GM19193 (cell line): ENCODE measurements around the gene SYCE1L.

Source experiments
- POLR2A ChIP-seq: IDR thresholded peaks from 4 replicates; pipeline ENCODE4 v1.6.1; 2011; ENCODE audit not compliant: insufficient read depth, insufficient read length; ENCODE audit errors: extremely low read depth

The SYCE1L gene

GRCh38 chr16:77194295-77195231, 4.6 kb upstream of the SYCE1L start:
- no peak for TF ChIP-seq POLR2A

- peak; percentile 28 for TF ChIP-seq POLR2A
Observed at GRCh38 chr16:77195411-77195810, 3.8 kb upstream of the SYCE1L start.

- TF ChIP-seq POLR2A, result no peak
Observed at GRCh38 chr16:77197747-77198146, 1.5 kb upstream of the SYCE1L start.

- no peak for TF ChIP-seq POLR2A
Observed at GRCh38 chr16:77206533-77206932, 7.3 kb downstream of the SYCE1L start.

GRCh38 chr16:77207030-77207429, 7.8 kb downstream of the SYCE1L start:
- TF ChIP-seq POLR2A, result no peak

GRCh38 chr16:77208382-77208781, 9.2 kb downstream of the SYCE1L start:
- TF ChIP-seq POLR2A, result no peak

- no peak for TF ChIP-seq POLR2A
Observed at GRCh38 chr16:77211880-77212740, 12.9 kb downstream of the SYCE1L start.

GRCh38 chr16:77212741-77213541, 13.7 kb downstream of the SYCE1L start:
- TF ChIP-seq POLR2A, result no peak

- TF ChIP-seq POLR2A, result no peak
Observed at GRCh38 chr16:77213542-77214106, 14.4 kb downstream of the SYCE1L start.

GRCh38 chr16:77214411-77215138, 15.4 kb downstream of the SYCE1L start:
- TF ChIP-seq POLR2A, result no peak

GRCh38 chr16:77219437-77219836, 20.2 kb downstream of the SYCE1L start:
- TF ChIP-seq POLR2A, result no peak

- TF ChIP-seq POLR2A, result no peak
Observed at GRCh38 chr16:77220427-77220826, 21.2 kb downstream of the SYCE1L start.

GRCh38 chr16:77221482-77221881, 22.3 kb downstream of the SYCE1L start:
- no peak for TF ChIP-seq POLR2A

- no peak for TF ChIP-seq POLR2A
Observed at GRCh38 chr16:77223184-77223583, 24.0 kb downstream of the SYCE1L start.

- no peak for TF ChIP-seq POLR2A
Observed at GRCh38 chr16:77225182-77225581, 26.0 kb downstream of the SYCE1L start.

- no peak for TF ChIP-seq POLR2A
Observed at GRCh38 chr16:77227745-77228144, 28.5 kb downstream of the SYCE1L start.
